HG02840 (cell line): ENCODE data around the gene DIAPH2.
A peak's percentile ranks its signal among the peaks of the same experiment; 100 is the strongest.
"Not testable (repeated sequence)": the region's sequence is repeated elsewhere in the genome, so short reads cannot be mapped to it uniquely, and the experiment has no call there.

Experiments
- ATAC-seq: cut with Tn5 transposase; IDR thresholded peaks from one replicate; pipeline ENCODE4 v1.9.1; 2021; ENCODE audit warnings: mild to moderate bottlenecking, moderate library complexity, moderate number of reproducible peaks; ENCODE audit not compliant: unreplicated experiment, low FRiP score

Gene DIAPH2

GRCh38 chrX:96714393-96714792, 29.8 kb downstream of the DIAPH2 start:
- not testable (repeated sequence) for ATAC-seq

DNA sequence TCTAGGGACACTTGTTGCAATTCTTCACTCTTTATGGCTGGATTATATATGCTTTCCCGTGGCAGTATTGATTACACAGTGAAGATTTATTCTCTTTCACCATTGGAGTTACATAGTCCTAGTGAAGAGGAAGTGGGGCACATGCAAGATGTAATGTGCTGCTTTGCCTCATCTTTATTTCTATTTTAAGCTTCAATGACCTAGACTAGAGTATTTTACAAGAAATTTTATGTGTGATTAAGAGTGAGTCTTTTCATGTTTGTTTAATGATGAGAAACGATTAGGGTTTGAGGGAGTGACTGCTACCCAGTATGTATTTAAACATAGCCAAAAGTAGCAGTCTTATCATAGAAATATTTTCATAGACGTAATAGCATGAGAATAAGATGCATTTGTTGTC, 30.8 kb downstream of the DIAPH2 start:
- ATAC-seq = no peak

GRCh38 chrX:96719161-96719875, 34.7 kb downstream of the DIAPH2 start:
- ATAC-seq = no peak

DNA sequence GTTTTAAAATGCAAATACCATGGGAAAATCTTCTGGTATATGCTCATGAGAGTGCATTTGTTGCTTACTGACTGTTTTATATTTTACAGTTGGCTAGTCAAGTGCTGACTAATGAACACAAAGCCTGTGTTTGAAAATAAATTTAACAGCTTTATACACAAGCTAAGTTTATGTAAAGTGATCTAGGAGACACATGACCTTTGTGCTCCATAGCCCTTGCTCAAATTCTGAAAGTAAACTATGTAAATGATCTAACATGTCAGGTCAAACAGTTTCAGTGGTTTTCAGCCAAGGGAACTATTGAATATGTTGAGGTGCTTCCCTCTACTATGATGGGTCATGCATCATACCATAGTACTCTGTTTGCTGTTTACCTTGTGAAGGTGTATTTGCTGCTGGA, 36.7 kb downstream of the DIAPH2 start:
- peak; percentile 100 for ATAC-seq

DNA sequence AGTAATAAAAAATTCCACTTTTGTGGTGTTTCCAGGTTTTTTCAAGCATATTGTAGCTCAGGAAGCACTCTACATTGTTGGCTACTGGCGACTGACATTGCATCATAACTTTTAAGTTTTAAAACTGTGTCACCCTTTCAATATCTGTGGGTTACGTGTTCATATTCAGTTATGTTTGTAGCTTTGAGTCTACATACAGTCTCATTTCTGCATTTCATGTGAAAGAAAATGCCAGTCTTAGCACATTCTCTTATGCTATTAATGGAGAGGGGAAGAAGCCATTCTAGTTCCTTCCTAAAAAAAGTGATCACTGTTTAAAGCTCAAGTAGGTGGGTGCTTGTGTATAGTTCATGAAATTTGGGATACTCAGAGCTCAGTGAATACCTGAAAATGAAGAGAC, 38.1 kb downstream of the DIAPH2 start:
- no peak for ATAC-seq

DNA sequence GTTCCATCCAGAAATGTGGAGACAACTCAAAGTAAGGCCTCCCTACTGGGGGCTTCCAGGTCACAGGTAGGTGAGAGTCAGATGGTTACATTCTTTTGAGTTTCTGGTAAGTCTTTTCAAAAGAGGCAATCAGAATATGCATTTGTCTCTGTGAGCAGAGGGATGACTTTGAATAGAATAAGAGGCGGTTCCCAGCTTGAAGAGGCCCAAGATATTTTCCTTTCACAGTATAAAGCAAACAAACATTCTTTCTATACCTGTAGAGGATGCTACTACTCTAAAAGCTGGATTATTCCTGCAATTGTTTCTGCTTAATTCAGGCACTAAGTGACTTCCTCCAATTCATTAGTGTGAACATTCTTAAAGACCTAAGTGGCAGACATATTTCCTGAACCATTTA, 44.4 kb downstream of the DIAPH2 start:
- ATAC-seq = no peak

DNA sequence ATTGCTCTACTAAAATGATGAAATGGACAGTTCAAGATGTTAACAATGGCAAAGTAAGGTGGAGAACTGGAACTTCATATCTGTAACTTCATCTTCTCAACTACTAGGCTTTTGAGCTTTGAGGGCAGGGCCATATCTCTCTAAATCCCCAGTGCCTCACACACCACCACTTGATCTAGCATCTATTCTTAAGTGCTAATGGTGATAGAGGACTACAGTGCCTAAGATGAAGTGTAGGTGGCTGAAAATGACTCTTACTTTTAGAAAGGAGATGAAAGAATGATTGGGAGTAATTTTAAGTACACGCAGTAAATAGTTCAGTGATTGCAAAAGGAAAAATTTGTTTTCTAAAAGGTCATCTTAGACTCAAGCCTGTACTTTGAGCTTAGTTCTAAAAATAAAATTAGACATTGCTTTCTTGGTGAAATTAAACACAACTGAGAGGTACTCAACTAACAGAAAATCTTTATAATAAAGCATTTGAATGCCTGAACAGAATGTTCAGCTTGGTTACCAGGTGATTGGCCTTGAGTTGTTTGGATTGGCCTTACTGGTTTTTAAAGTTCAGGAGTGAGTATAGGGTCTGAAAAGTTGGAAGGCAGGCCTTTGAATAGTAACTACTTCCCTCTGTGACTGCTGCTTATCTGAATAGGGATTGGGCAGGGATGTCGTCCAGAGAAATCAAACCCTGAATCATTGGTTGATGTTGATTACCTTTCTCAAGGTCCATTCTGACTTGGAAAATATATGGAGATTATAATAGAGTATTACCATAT, 45.4 kb downstream of the DIAPH2 start:
- ATAC-seq = no peak

GRCh38 chrX:96731000-96731399, 46.4 kb downstream of the DIAPH2 start:
- ATAC-seq = not testable (repeated sequence)

- ATAC-seq = no peak
These were observed 58.9 kb downstream of the DIAPH2 start for GRCh38 chrX:96743367-96744073.

DNA sequence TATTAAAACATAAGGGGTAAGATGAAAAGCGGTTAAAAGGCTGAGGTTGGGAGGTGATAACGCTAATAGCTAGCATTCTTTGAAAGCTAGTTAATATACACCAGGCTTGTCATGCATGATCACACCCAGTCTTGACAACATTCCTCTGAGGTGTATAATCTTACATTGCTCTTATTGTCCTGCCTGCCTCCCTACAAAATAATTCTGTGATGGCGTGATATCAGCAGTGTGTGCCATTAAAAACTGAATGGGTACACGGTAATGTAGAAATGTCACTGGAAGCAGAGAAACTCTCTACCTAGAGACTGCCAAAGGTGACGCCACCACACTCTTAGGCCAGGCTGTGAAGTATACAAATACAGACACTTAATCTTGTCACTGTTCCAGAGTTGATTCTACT, 68.1 kb downstream of the DIAPH2 start:
- no peak for ATAC-seq

DNA sequence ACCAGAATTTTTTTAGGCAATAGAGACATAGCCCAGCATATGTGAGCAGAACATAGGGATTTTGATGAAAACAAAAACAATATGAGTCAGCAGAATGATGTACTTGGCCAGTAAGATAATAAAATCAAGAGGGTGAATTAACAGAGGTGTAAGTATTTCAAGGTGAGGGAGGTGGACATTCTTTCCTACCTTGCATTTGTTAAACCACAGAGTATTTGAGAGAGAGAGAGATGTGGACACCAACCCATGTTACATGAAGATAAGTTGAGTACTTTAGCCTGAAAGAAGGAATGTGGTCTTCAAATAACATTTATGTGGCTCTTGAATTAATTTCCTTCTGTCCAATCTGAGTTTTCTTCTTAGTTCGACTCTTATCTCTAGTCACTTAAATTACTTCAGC, 68.6 kb downstream of the DIAPH2 start:
- no peak for ATAC-seq

DNA sequence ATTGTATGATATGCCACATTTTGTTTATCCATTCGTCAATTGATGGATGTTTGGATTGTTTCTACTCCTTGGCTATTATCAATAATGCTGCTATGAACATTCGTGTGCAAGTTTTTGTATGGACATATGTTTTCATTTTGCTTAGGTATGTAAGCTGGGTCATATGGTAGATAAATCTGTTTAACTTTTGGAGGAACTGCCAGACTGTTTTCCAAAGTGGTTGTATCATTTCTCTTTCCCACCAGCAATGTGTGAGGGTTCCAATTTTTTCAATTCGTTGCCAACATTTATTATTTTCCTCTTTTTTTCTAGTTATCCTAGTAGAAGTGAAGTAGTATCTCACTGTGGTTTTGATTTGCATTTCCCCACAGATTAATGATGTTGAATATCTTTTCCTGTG, 71.8 kb downstream of the DIAPH2 start:
- no peak for ATAC-seq

GRCh38 chrX:96761566-96761965, 76.9 kb downstream of the DIAPH2 start:
- no peak for ATAC-seq

- ATAC-seq = no peak
These were observed 79.0 kb downstream of the DIAPH2 start for GRCh38 chrX:96763608-96764007.

DNA sequence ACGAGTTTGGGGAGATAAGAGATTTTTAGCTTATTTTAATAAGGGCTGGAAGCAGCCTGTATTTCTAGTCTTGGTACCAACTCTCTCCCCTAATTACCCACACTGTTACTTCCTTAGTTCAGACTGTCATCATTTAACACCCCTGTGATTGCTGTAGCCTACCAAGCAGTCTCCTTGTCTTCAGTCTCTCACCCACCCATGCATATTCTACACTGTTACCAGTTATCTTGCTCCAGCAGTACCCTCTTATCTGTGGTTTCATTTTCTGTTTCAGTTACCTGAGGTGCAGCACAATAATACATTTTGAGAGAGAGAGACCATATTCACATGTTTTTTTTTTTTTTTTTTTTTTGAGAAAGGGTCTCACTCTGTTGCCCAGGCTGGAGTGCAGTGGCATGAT, 80.2 kb downstream of the DIAPH2 start:
- no peak for ATAC-seq

DNA sequence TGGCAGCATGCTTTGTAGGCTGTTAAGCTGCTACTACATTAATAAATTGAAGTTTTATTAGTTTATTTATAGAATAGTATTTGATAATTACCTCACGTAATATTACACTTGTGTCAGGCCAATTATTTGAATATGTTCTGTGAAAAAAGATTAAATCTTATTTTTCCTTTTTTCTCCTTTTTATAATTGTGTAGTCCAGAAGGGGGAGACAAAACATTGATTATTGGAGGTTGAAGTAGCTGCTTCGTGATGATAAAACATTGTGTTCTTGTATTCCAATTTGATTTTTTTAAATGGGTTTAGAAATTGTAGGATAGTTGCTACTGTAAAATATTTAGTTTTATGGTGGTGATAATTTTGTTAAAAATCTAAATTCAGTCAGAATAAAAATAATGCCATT, 85.7 kb downstream of the DIAPH2 start:
- ATAC-seq = no peak

DNA sequence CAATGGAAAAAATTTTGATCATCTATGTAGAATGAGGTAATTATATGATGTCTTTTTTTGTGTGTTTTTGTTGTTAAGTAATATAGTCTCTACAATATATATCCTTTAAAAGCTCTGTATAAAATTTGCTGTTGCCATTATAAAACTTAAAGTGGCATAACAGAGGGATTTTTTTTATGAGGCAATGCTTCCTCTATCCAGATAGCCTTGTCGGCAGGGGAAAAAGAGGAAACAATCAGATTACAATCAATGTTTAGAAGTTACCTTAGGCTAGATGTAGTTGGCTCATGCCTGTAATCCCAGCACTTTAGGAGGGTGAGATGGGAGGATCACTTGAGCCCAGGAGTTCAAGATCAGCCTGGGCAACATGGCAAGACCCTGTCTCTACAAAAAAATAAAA, 86.8 kb downstream of the DIAPH2 start:
- ATAC-seq = no peak

DNA sequence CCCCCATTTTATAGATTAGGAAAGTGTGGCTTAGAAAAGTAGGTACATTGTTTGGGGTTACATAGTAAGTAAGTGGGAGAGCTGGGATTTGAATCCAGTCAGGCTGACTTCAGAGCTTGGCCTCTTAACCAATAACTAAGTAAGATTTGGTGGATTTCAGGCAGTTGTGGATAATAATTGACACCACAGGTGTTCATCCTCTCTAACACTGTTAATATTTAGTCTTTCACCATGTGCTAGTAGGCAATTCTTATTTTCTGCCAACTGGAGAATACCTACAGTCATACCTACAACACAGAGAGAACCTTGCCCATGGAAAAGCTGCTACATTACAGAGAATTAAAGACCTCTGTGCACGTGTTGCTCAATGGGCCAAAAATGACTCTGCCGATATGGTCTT, 89.5 kb downstream of the DIAPH2 start:
- ATAC-seq = no peak

DNA sequence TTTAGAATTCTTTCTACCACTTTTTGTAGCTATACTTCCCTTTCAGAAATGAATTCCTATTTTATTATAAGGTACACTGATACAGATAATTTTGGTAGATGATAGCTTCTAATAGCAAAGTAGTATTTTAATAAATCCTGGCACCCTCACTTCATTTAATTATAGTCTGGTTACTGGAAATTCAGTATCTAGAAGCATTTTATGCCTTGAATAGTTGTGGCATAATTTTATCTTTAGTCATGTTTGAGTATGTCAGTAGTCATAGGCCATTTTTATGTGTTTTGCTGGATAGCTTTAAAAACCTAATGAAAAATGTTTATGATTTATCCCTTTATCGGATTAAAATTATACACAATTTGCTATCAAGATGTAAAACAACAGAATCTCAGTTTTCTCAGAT, 92.3 kb downstream of the DIAPH2 start:
- ATAC-seq = no peak

- ATAC-seq = no peak
These were observed 106.9 kb downstream of the DIAPH2 start for GRCh38 chrX:96791559-96791958.

GRCh38 chrX:96792047-96792446, 107.4 kb downstream of the DIAPH2 start:
- ATAC-seq = no peak
